Astrocyte (in vitro differentiated cells and primary cell): ENCODE results near the gene MS4A10. TPM values are rescaled to one million over a fixed set of nuclear protein-coding genes. Genes with fewer than 3 reads are reported as not detected.

ENCODE experiments used
- DNase-seq: peaks from one replicate; pipeline ENCODE4 v3.0.0-alpha.2; 2010; ENCODE audit warnings: low read depth
- FAIRE-seq: peaks from 2 replicates; lab custom pipeline; 2011; peaks lifted over from hg19 to GRCh38; lab: Jason Lieb, UNC
- H2AFZ ChIP-seq: 2 replicates; pipeline ENCODE4 v1.6.0; 2012; ENCODE audit warnings: low read depth, low read length, inconsistent platforms
- H3K27ac ChIP-seq: 2 replicates; pipeline ENCODE4 v1.5.1; 2011; ENCODE audit warnings: low read depth, low read length, inconsistent platforms
- H3K27me3 ChIP-seq: 2 replicates; pipeline ENCODE4 v1.6.0; 2011; ENCODE audit warnings: low read length, inconsistent platforms; ENCODE audit not compliant: insufficient read depth
- H3K36me3 ChIP-seq: 2 replicates; pipeline ENCODE4 v1.5.1; 2011; ENCODE audit warnings: low read length, inconsistent platforms; ENCODE audit not compliant: insufficient read depth
- H3K4me1 ChIP-seq: 2 replicates; pipeline ENCODE4 v1.5.1; 2011; ENCODE audit warnings: low read length, inconsistent platforms; ENCODE audit not compliant: insufficient read depth
- H3K4me2 ChIP-seq: 2 replicates; pipeline ENCODE4 v1.6.0; 2012; ENCODE audit warnings: low read length, inconsistent platforms
- H3K4me3 ChIP-seq: 2 replicates; pipeline ENCODE4 v1.5.1; 2011; ENCODE audit warnings: low read depth, mild to moderate bottlenecking, low read length, inconsistent platforms; ENCODE audit not compliant: insufficient read depth
- H3K79me2 ChIP-seq: 2 replicates; pipeline ENCODE4 v1.6.0; 2012; ENCODE audit warnings: mild to moderate bottlenecking, low read length, inconsistent platforms; ENCODE audit not compliant: insufficient read depth
- H3K9ac ChIP-seq: 2 replicates; pipeline ENCODE4 v1.6.0; 2012; ENCODE audit warnings: mild to moderate bottlenecking, low read length, inconsistent platforms
- H3K9me3 ChIP-seq: 2 replicates; pipeline ENCODE4 v1.5.1; 2012; ENCODE audit warnings: low read depth, mild to moderate bottlenecking, low read length, inconsistent platforms; ENCODE audit not compliant: insufficient read depth
- H4K20me1 ChIP-seq: 2 replicates; pipeline ENCODE4 v1.6.0; 2012; ENCODE audit warnings: low read length, inconsistent platforms; ENCODE audit not compliant: insufficient read depth
- H3K27ac Mint-ChIP-seq: one replicate; pipeline ENCODE4 v1.8.0; 2021; ENCODE audit warnings: mild to moderate bottlenecking, mixed read lengths; ENCODE audit not compliant: unreplicated experiment
- H3K27me3 Mint-ChIP-seq: one replicate; pipeline ENCODE4 v1.8.0; 2021; ENCODE audit warnings: low read depth, mixed read lengths; ENCODE audit not compliant: unreplicated experiment
- H3K36me3 Mint-ChIP-seq: one replicate; pipeline ENCODE4 v1.8.0; 2021; ENCODE audit warnings: low read depth, mixed read lengths; ENCODE audit not compliant: unreplicated experiment
- H3K4me1 Mint-ChIP-seq: one replicate; pipeline ENCODE4 v1.8.0; 2021; ENCODE audit warnings: low read depth, mixed read lengths; ENCODE audit not compliant: unreplicated experiment
- H3K4me3 Mint-ChIP-seq: one replicate; pipeline ENCODE4 v1.8.0; 2021; ENCODE audit warnings: mild to moderate bottlenecking, moderate library complexity, mixed read lengths; ENCODE audit not compliant: unreplicated experiment
- H3K9me3 Mint-ChIP-seq: one replicate; pipeline ENCODE4 v1.8.0; 2021; ENCODE audit warnings: mild to moderate bottlenecking, mixed read lengths; ENCODE audit not compliant: unreplicated experiment
- EZH2 ChIP-seq: IDR thresholded peaks from 2 replicates; pipeline ENCODE4 v1.6.1; 2012; ENCODE audit warnings: mild to moderate bottlenecking, low read length, inconsistent platforms; ENCODE audit not compliant: insufficient read depth
- total RNA-seq: library from RNA; stranded (reverse); gene quantifications from 2 replicates; pipeline ENCODE4 v1.2.1, GENCODE V29; 2021
- TF ChIP-seq, protein P1 (sequence below): IDR thresholded peaks from 2 replicates; pipeline ENCODE4 v1.5.1; 2011; ENCODE audit warnings: low read depth, mild to moderate bottlenecking, inconsistent platforms, low read length, moderate library complexity; ENCODE audit not compliant: insufficient read depth

The MS4A10 gene
- total RNA-seq, 1 donor from 2014 or later: not detected

DNA sequence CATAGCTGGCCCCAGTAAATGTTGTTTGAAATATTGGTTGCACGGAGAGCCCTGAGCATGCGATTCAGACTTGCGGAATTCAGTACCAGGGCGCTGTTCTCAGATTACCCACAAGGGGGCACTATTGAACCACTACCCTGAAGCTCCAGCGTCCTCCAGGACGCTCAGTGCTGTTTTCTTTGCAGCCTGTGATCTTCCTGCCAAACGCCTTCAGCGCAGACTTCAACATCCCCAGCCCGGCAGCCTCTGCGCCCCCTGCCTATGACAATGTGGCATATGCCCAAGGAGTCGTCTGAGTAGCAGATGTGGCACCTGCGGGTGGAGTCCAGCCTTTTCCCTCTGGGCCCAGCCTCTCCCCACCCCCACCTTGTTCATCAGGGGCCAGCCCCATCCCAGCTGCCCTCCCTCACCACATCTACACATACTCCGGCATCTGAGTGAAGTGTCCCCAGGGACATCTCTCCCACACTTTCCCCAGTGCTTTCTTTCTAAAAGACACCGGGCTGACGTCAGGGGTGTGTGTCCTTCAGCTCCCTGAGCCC is 9.6 kb upstream of the MS4A10 start:
- no peaks in the 10 kb centered on the region for H3K36me3 ChIP-seq
- peaks cover 17% of the 10 kb centered on the region for H3K4me1 ChIP-seq
- no peak overlapping the region for H3K27ac Mint-ChIP-seq
- peaks cover 21% of the 10 kb centered on the region for H3K4me1 Mint-ChIP-seq
- H3K27me3 Mint-ChIP-seq: peaks cover 3% of the 10 kb centered on the region
- peak overlapping the region; percentile 23 for H3K9ac ChIP-seq
- H3K4me3 ChIP-seq: no peak overlapping the region
- peak; percentile 63 for DNase-seq
- no peak for FAIRE-seq
- no peaks in the 10 kb centered on the region for H3K79me2 ChIP-seq
- H3K27ac ChIP-seq: peak overlapping the region; percentile 12
- H2AFZ ChIP-seq: peak overlapping the region; percentile 41
- H3K4me2 ChIP-seq: peak overlapping the region; percentile 60
- no peaks in the 10 kb centered on the region for H3K36me3 Mint-ChIP-seq
- H3K27me3 ChIP-seq: no peaks in the 10 kb centered on the region
- H3K9me3 ChIP-seq: no peaks in the 10 kb centered on the region
- no peaks in the 10 kb centered on the region for H3K9me3 Mint-ChIP-seq
- TF ChIP-seq, protein P1, sequence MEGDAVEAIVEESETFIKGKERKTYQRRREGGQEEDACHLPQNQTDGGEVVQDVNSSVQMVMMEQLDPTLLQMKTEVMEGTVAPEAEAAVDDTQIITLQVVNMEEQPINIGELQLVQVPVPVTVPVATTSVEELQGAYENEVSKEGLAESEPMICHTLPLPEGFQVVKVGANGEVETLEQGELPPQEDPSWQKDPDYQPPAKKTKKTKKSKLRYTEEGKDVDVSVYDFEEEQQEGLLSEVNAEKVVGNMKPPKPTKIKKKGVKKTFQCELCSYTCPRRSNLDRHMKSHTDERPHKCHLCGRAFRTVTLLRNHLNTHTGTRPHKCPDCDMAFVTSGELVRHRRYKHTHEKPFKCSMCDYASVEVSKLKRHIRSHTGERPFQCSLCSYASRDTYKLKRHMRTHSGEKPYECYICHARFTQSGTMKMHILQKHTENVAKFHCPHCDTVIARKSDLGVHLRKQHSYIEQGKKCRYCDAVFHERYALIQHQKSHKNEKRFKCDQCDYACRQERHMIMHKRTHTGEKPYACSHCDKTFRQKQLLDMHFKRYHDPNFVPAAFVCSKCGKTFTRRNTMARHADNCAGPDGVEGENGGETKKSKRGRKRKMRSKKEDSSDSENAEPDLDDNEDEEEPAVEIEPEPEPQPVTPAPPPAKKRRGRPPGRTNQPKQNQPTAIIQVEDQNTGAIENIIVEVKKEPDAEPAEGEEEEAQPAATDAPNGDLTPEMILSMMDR: peak; percentile 95
- no peak for TF ChIP-seq EZH2
- no peak overlapping the region for H3K4me3 Mint-ChIP-seq
- no peaks in the 10 kb centered on the region for H4K20me1 ChIP-seq

DNA sequence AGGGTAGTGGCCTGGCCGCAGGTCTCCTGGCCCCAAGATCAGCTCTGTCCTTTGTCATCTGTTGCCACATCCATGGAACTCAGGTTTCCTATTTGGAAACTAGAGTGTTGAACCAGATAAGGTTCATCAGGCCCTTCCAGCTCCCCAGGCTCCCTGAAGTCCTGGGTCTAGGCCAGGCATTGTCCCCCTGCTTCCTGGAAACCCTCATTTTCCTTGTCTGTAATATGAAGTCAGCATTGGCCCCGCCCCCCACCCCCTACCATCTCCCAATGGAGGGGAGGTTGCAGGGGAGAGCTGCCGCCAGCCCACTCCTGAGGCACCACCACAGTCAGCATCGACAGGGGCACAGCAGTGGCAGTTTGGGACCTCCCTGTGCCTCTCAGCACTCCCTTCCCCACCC is 9.0 kb upstream of the MS4A10 start:
- H3K4me1 Mint-ChIP-seq: peaks cover 21% of the 10 kb centered on the region
- Histone ChIP-seq H3K9me3 (no peaks in the 10 kb centered on the region), H3K27me3 (peaks cover 5% of the 10 kb centered on the region), H4K20me1 (no peaks in the 10 kb centered on the region), H3K4me3 (no peak overlapping the region), H3K79me2 (no peaks in the 10 kb centered on the region), H3K9ac (peak overlapping the region; percentile 23), H2AFZ (no peak overlapping the region), H3K4me2 (no peak overlapping the region), H3K36me3 (no peaks in the 10 kb centered on the region), H3K4me1 (peaks cover 17% of the 10 kb centered on the region), H3K27ac (peak overlapping the region; percentile 12)
- FAIRE-seq (no peak), DNase-seq (no peak)
- peaks cover 3% of the 10 kb centered on the region for H3K27me3 Mint-ChIP-seq
- H3K9me3 Mint-ChIP-seq: no peaks in the 10 kb centered on the region
- no peak overlapping the region for H3K27ac Mint-ChIP-seq
- no peak for TF ChIP-seq EZH2
- TF ChIP-seq, protein P1: no peak
- no peak overlapping the region for H3K4me3 Mint-ChIP-seq
- no peaks in the 10 kb centered on the region for H3K36me3 Mint-ChIP-seq

DNA sequence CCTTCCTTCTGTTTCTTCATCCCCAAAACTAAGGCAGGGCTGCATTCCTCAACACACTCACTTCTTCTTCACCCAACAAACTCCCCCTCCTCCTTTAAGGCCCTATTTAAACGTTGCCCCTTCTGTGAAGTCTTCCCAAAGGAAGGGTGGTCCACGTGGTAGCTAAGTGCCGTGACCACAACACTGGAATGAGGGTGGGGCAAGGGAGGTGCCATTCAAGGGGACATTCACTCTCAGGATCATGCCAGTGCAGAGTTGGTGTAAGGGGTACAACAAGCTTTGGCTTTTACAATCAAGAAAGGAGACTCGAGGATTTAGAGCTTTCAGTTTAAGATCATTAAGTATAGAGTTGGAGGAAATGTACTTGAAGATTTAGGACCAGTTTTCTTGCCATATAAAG is 8.0 kb upstream of the MS4A10 start:
- Mint-ChIP-seq H3K27ac (peak overlapping the region; percentile 60), H3K4me1 (peaks cover 19% of the 10 kb centered on the region), H3K4me3 (peak overlapping the region; percentile 47), H3K27me3 (peaks cover 3% of the 10 kb centered on the region), H3K36me3 (no peaks in the 10 kb centered on the region), H3K9me3 (no peaks in the 10 kb centered on the region)
- no peaks in the 10 kb centered on the region for H3K36me3 ChIP-seq
- H3K4me2 ChIP-seq: peak overlapping the region; percentile 24
- FAIRE-seq: no peak
- peak overlapping the region; percentile 6 for H2AFZ ChIP-seq
- H3K4me1 ChIP-seq: peaks cover 17% of the 10 kb centered on the region
- H3K79me2 ChIP-seq: no peaks in the 10 kb centered on the region
- DNase-seq: no peak
- TF ChIP-seq EZH2: no peak
- TF ChIP-seq, protein P1: no peak
- H3K27me3 ChIP-seq: peaks cover 6% of the 10 kb centered on the region
- H4K20me1 ChIP-seq: no peaks in the 10 kb centered on the region
- H3K4me3 ChIP-seq: no peak overlapping the region
- peak overlapping the region; percentile 28 for H3K9ac ChIP-seq
- peak overlapping the region; percentile 43 for H3K27ac ChIP-seq
- no peaks in the 10 kb centered on the region for H3K9me3 ChIP-seq
